ENCODE data around the gene DERL2.

GRCh38 chr17:5444209-5444608, 41.8 kb downstream of the DERL2 start:
- TF ChIP-seq RAD21 (IDR thresholded peaks at IDR 0.05; ENCODE audit: low read depth) (no peak), TAF1 (IDR thresholded peaks at IDR 0.05; ENCODE audit: low read depth) (no peak), YY1 (IDR thresholded peaks at IDR 0.05; ENCODE audit: low read depth) (no peak), USF1 (IDR thresholded peaks at IDR 0.05) (no peak), EP300 (IDR thresholded peaks at IDR 0.05; ENCODE audit: borderline replicate concordance) (no peak), MAX (IDR thresholded peaks at IDR 0.05) (no peak), CREB1 (IDR thresholded peaks at IDR 0.05; ENCODE audit: low read depth) (no peak), CEBPB (IDR thresholded peaks at IDR 0.05) (no peak), REST (IDR thresholded peaks at IDR 0.05; ENCODE audit: low read depth) (no peak), TCF12 (IDR thresholded peaks at IDR 0.05; ENCODE audit: low read depth) (no peak), NFIC (IDR thresholded peaks at IDR 0.05) (no peak), TEAD4 (IDR thresholded peaks at IDR 0.05) (no peak)

All from Ishikawa (cell line).